Measurements from ENCODE around the gene INHBE.
"Not testable (repeated sequence)": the region's sequence is repeated elsewhere in the genome, so short reads cannot be mapped to it uniquely, and the experiment has no call there.

The INHBE gene

DNA sequence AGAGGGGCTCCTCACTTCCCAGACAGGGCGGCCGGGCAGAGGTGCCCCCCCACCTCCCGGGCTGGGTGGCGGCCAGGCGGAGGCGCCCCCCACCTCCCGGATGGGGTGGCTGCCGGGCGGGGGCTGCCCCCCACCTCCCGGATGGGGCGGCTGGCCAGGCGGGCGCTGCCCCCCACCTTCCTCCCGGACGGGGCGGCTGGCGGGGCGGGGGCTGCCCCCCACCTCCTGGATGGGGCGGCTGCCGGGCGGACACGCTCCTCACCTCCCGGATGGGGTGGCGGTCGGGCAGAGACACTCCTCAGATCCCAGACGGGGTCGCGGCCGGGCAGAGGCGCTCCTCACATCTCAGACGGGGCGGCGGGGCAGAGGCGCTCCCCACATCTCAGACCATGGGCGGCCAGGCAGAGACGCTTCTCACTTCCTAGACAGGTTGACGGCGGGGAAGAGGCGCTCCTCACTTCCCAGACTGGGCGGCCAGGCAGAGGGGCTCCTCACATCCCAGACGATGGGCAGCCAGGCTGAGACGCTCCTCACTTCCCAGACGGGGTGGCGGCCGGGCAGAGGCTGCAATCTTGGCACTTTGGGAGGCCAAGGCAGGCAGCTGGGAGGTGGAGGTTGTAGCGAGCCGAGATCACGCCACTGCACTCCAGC, 40.1 kb downstream of the INHBE start:
- not testable (repeated sequence) for DNase-seq (ENCODE audit: extremely low read depth in 1 of 2, low read depth in 1 of 2)

DNA sequence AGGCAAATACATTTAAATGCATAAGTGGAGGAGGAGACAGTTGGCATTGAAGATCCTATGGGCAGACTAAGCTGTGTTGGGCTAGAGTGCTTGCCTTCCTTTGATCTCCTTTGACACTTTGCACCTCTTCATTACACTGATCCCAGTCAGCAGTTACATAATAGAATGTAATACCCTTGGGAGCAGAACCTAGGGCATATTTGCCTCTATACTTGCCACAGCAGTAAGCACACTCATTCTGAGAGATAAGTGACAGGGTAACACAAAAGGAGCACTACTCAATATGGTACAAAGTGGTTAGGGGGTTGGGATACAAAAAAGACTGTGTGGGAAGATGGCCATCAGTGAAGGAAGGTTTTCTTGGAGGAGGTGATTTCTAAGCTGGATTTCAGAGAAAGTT, 41.7 kb downstream of the INHBE start:
- DNase-seq (ENCODE audit: extremely low read depth in 1 of 2, low read depth in 1 of 2), result no peak

DNA sequence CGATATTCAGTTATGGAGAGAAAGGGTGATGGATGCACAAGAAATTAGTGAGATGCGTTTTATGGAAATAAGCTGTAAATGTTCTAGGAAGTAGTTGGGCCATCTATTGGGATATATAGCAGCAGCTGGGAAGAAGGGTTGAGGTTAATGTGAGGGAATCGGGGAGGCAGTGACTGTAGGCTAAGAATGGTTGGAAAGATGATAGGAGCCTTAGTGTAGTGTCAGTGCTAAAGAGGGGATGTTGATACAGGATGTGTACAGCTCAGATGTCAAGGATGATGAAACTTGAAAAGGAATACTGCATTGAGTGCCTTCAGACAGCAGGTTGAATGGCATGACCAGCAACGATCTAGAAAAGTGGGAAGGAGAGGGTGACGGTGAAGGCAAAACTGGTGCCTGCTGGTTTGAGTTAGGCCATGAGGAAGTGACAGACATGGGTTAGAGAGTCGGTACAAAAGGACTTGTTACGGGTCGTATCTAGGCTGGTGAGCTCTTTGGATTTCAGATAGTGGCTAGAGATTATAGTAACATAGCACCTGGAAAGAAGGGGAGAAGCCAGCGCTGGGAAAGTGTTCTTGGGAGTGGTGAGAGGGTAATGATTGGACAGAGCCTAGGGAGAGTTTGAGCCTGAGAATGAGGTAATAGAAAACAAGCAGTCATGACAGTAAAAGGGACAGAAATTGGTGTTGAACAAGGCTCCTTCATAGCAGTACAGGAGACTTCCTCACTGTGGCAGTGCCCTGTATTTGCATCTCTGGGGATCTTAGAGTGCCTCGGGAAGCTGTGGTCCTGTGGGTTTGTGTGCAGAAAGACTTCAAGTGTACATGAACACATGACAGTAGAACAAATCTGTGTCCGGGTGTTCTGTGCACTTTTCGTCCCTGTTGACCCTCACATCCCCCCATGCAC, 42.4 kb downstream of the INHBE start:
- DNase-seq (ENCODE audit: extremely low read depth in 1 of 2, low read depth in 1 of 2), result no peak

DNA sequence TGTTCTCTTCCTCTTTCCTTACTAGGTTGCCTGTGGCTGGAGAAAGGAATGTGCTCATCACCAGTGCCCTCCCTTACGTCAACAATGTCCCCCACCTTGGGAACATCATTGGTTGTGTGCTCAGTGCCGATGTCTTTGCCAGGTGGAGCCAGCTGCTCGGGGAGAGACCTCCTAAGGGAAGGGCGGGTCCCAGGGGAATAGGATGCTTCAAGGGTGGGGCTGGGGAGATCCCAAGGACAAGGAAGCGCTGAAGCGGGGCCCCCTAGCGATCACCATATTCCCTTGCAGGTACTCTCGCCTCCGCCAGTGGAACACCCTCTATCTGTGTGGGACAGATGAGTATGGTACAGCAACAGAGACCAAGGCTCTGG, 43.0 kb downstream of the INHBE start:
- DNase-seq (ENCODE audit: extremely low read depth in 1 of 2, low read depth in 1 of 2), result no peak

DNA sequence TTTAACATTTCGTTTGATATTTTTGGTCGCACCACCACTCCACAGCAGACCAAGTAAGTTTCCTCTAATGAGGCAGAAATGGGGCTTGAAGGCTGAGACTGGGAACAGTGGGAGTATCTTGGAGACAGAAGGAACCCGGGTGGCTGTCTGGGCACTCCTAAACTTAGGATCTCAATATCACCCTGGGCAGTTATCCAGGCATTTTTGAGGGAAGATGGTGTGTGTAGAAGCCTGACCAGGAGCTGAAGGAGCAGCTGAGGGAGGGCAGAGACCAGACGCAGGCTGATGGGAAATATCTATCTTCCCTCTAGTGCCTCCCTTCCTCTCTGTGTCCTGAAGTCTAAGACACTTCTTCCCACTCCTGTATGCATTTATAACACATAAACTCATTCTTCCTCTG, 43.5 kb downstream of the INHBE start:
- DNase-seq (ENCODE audit: extremely low read depth in 1 of 2, low read depth in 1 of 2), result no peak

DNA sequence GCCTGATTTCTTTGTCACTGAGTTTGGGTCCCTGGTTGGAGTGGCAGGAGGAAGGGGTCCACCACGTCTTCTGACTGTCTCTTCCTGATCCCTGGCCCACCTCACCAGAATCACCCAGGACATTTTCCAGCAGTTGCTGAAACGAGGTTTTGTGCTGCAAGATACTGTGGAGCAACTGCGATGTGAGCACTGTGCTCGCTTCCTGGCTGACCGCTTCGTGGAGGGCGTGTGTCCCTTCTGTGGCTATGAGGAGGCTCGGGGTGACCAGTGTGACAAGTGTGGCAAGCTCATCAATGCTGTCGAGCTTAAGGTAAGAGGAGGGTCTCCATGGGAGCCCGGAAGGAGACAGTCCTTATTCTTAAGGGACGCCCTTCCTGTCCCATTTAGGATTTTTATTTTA, 45.1 kb downstream of the INHBE start:
- no peak for DNase-seq (ENCODE audit: extremely low read depth in 1 of 2, low read depth in 1 of 2)

DNA sequence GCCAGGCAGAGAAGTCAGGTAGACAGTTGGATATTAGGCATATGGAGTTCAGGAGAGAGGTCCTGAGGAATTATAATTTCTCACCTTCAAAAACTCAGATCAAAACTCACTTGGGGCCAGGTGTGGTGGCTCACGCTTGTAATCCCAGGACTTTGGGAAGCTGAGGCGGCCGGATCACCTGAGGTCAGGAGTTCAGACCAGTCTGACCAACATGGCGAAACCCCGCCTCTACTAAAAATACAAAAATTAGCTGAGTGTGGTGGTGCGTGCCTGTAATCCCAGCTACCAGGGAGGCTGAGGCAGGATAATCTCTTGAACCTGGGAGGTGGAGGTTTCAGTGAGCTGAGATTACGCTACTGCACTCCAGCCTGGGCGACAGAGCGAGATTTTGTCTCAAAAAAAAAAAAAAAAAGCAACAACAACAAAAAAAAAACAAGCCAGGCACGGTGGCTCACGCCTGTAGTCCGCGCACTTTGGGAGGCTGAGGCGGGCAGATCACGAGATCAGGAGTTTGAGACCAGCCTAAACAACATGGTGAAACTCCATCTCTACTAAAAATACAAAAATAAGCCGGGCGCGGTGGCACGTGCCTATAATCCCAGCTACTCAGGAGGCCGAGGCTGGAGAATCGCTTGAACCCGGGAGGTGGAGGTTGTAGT, 47.3 kb downstream of the INHBE start:
- not testable (repeated sequence) for DNase-seq (ENCODE audit: extremely low read depth in 1 of 2, low read depth in 1 of 2)

DNA sequence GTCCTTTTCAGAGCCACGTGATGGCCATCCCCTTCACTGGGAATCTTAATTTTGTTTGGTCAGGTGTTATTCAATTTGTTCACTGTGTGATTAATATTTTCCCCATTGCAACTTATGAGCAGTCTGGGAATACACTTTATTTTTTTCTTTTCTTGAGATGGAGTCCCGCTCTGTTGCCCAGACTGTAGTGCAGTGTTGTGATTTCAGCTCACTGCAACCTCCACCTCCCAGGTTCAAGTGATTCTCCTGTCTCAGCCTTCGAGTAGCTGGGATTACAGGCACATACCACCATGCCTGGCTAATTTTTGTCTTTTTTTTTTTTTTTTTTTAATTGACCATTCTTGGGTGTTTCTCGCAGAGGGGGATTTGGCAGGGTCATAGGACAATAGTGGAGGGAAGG, 51.4 kb downstream of the INHBE start:
- not testable (repeated sequence) for DNase-seq (ENCODE audit: extremely low read depth in 1 of 2, low read depth in 1 of 2)
